GM19468 (cell line): ENCODE data around the gene MAPT.

Experiments
- ATAC-seq: cut with Tn5 transposase; IDR thresholded peaks from one replicate; pipeline ENCODE4 v1.9.1; 2021; ENCODE audit warnings: mild to moderate bottlenecking, moderate library complexity, moderate number of reproducible peaks; ENCODE audit not compliant: unreplicated experiment; ENCODE audit errors: extremely low read depth

MAPT gene

DNA sequence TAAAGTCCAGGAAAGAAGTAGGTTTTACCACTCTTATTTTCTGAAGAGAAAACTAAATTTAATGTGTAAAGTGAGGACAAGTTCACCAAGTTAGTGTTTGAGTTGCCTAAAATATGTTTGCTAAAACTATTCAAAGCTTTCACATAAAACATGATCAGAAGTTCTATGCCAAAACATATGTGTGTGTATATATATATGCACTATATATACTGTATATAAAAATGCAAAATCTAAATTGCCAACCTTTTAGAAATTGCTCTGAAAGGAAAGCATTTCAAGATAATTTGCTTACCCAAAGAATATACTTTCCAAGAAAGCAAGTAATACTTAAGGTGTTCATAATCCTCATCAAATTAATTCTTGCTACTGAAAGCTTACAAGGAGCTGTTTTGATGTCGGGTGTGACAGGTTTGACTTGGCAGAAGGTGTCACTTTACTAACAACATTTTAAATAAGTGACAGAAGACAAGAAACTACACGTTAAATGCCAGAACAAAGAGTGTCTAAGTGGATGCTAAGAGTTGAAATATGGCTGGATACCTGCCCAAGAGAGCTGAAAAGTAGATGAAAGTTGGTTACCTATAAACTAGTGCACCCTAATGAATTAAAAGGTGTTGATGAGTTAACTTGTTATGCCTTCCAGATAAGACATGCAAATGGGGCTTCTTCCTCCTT lies 72.4 kb downstream of the MAPT start:
- ATAC-seq, result no peak

DNA sequence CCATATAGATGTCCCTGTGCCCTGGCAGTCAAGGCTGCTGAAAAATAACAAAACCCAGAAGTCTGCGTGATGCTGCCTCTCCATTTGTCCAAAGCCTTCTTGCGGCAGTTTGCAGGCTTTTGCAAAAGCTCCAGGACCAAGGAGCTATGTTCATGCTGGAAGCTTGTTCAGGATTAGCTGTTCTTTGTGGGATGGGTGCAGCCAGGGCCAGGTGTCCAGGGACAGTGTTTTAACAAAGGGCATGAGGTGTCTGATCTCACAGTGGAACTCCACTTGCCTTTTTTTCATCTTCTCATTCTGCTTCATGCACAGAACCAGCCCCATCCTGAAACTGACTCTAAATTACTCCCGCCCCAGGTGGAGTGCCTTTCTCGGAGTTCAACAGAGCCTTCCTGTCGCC lies 73.0 kb downstream of the MAPT start:
- no peak for ATAC-seq

- ATAC-seq, result no peak
Observed at GRCh38 chr17:45968732-45969131, 74.4 kb downstream of the MAPT start.

- no peak for ATAC-seq
Observed at GRCh38 chr17:45969726-45970125, 75.4 kb downstream of the MAPT start.

- no peak for ATAC-seq
Observed at GRCh38 chr17:45970659-45971058, 76.3 kb downstream of the MAPT start.

- ATAC-seq, result no peak
Observed at GRCh38 chr17:45971698-45972141, 77.4 kb downstream of the MAPT start.

GRCh38 chr17:45972531-45972930 lies 78.2 kb downstream of the MAPT start:
- no peak for ATAC-seq

- no peak for ATAC-seq
Observed at GRCh38 chr17:45973099-45973780, 78.9 kb downstream of the MAPT start.

DNA sequence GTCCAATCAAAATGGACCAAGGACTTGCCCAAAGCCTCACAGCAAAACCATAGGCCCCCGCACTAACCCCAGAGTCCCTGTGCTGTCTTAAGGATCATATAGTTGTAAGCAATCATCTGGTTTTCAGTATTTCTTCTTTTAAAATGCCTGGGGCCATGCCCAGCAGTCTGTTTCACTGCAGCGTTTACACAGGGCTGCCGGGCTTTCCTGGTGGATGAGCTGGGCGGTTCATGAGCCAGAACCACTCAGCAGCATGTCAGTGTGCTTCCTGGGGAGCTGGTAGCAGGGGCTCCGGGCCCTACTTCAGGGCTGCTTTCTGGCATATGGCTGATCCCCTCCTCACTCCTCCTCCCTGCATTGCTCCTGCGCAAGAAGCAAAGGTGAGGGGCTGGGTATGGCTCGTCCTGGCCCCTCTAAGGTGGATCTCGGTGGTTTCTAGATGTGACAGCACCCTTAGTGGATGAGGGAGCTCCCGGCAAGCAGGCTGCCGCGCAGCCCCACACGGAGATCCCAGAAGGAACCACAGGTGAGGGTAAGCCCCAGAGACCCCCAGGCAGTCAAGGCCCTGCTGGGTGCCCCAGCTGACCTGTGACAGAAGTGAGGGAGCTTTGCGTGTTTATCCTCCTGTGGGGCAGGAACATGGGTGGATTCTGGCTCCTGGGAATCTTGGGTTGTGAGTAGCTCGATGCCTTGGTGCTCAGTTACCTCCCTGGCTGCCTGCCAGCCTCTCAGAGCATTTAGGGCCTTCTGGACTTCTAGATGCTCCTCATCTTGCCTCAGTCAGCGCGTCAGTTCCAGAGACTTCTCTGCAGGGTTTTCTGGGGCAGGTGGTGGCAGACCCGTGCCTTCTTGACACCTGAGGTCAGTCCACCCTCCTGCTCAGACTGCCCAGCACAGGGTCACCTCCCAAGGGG lies 79.8 kb downstream of the MAPT start:
- ATAC-seq, result no peak

GRCh38 chr17:45974916-45975630 lies 80.7 kb downstream of the MAPT start:
- ATAC-seq, result no peak

GRCh38 chr17:45975640-45976295 lies 81.4 kb downstream of the MAPT start:
- ATAC-seq, result no peak

GRCh38 chr17:45976391-45976754 lies 82.0 kb downstream of the MAPT start:
- ATAC-seq, result no peak

- ATAC-seq, result no peak
Observed at GRCh38 chr17:45976755-45977505, 82.6 kb downstream of the MAPT start.

DNA sequence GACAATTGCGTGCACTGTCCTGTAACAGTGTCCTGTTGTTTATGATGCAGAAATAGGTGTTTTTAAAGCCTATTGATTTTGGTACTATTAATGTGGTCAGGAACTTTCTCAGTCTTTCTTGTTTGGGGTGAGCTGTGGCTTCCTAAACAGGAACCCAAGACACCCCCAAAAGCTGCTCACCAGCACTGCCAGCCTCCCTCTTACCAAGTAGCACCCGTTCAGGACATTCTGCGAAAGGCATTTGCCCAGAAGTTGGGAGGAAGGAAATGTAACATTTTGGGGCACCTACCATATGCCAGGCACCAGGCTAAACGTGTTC lies 83.1 kb downstream of the MAPT start:
- ATAC-seq, result no peak

DNA sequence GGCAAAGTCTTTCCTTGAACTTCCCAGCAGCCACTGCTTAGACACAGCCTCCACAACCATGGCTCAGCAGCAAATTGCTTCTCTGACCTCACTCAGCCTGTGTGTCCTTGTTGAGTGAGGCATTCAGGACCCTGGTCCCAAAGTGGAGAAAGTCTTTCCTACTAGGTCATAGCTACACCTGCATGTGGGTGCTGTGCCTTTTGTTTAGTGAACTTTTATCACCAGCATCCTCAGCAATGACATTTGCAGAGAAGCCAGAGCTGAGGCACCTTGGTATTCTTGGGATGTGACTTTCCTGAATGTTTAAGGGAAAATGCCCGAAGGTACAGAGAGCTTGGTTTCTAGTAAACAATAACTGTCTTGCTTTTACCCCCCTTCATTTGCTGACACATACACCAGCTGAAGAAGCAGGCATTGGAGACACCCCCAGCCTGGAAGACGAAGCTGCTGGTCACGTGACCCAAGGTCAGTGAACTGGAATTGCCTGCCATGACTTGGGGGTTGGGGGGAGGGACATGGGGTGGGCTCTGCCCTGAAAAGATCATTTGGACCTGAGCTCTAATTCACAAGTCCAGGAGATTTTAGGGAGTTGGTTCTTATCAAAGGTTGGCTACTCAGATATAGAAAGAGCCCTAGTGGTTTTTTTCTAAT lies 83.7 kb downstream of the MAPT start:
- no peak for ATAC-seq

GRCh38 chr17:45979137-45979536 lies 84.8 kb downstream of the MAPT start:
- no peak for ATAC-seq

GRCh38 chr17:45980855-45981254 lies 86.5 kb downstream of the MAPT start:
- no peak for ATAC-seq

GRCh38 chr17:45981306-45981705 lies 87.0 kb downstream of the MAPT start:
- ATAC-seq, result no peak
